Activated CD4-positive, CD25-positive, alpha-beta regulatory T cell treated with anti-CD3 and anti-CD28 coated beads, Interleukin-2, amount 50 U/mL, for 72 hours (primary cell): ENCODE results near the gene MRPS26.
"Not testable (repeated sequence)": the region's sequence is repeated elsewhere in the genome, so short reads cannot be mapped to it uniquely, and the experiment has no call there.

Source experiments
- DNase-seq: peaks from one replicate; pipeline ENCODE4 v3.0.0; 2021

MRPS26 gene

DNA sequence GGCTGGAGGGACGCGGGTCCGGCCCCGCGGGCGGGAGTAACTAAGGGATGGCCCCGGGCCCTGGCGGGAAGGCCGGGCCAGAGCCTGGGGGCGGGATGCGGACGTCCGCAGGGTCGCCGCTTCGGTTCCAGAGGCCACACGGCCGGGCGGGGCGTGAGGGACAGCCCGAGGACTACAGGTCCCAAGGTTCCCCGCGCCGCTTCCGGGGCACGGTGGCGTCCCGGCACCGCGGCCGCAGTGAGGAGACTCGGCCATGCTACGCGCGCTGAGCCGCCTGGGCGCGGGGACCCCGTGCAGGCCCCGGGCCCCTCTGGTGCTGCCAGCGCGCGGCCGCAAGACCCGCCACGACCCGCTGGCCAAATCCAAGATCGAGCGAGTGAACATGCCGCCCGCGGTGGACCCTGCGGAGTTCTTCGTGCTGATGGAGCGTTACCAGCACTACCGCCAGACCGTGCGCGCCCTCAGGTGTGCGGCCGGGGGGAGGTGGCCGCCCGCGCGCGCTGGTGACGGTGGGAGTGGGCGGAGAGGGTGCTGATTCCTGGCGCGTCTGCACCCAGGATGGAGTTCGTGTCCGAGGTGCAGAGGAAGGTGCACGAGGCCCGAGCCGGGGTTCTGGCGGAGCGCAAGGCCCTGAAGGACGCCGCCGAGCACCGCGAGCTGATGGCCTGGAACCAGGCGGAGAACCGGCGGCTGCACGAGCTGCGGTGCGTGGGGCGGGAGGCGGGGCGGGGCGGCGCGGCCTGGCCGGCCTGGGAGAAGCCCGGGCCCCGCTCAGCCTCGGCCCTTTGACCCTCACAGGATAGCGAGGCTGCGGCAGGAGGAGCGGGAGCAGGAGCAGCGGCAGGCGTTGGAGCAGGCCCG is at the start of gene MRPS26:
TSS of gene MRPS26 (plus strand) at position 237 of the 861 bp plus-strand sequence. CDS start at position 254, 17 bp downstream.
- peak; percentile 85 for DNase-seq

GRCh38 chr20:2998728-2999127 is 47.1 kb upstream of the MRPS26 start:
- no peak for DNase-seq

DNA sequence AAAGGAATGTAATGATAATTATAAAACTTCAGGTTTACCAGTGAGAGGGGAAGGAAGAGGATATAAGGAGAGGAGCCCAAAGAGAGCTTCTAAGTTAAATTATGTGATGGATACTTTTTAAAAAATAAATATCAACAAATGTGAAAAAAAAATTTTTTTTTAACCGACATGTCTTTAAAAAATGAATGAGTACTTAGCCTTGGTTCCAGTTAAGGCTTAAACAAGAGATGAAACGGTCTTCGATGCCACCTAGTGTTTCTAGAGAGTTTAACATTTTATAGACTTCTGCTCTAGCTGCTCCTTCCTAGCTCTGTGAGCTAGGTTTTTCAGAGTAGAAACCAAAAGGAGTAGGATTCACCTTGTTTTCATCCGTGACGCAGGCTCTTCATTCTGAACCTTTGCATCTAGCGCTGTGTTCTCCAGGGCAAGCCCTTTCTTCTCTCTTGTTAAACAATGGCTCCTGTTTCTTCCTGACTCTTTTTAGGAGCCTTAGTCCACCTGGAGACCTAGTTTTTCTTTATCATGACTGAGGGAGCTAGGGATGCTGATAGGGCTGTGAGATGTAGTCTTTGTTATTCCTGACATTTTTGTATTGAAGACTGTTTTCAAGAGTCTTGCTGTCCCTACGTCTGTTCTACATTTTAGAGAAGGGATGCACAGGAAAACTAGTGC is 44.9 kb upstream of the MRPS26 start:
- DNase-seq: no peak

DNA sequence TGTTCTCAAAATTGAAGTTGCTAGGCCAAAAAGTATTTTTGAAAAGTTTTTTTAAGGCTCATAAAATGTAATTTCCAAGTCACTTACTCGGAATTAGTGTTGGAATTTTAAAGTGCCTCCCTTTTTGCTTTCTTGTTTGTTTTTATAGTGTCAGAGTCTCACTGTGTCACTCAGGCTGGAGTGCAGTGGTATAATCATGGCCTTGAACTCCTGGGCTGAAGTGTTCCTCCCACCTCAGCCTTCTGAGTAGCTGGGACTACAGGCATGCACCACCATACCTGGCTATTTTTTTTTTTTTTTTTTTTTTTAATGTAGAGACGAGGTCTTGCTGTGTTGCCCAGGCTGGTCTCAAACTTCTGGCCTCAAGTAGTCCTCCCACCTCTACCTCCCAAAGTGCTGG is 42.4 kb upstream of the MRPS26 start:
- DNase-seq: no peak

DNA sequence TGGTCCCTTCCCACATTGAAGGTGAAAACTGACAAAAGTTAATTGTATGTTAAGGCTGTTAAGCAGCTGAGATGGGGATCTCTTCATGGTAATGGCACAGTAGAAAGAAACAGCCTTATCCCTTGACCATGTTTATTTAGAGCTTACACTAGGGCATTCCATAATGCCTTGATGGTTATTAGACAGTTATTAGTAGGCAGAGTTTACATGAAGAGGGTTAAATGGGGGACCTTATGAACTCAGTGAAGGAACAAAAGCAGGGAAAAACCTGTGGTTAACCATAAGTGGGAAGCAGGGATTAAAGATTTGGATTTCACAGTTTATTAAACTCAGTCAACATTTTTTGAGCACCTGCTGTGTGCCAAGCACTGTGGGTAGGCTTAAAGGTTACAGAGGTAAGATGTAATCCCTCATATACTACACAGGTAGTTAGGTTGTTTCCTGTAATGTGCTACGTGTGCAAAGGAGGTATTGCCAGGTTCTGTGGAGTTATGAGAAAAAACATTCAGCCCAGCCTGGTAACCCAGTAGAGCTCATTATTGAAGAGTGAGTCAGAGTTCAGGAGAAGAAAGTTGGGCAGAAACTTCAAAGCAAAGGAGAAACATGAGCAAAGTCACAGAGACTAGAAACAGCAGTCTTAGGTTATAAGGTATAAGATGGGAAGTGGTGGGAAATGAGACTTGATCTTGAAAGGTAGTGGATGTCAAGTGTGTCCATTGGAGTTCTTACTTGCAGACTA is 34.7 kb upstream of the MRPS26 start:
- no peak for DNase-seq

DNA sequence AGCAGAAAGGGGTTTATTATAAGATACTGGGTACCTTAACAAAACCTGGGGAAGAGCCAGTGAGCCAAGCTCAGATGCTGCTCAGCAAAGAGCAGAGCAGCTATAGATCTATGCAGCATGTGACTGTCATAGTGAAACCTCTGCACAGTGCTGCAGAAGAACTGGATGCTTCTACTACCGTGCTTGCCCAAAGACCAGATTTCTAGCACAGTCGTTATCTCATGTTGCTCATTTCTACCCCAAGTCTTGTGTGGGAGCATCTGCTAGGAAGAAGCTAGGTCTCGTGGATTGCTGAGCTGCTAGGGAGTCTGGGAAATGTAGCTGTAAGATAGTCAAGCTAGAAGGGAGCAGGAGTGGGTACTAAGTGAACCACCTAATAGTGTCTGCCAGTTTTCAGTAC is 34.1 kb upstream of the MRPS26 start:
- DNase-seq: no peak

DNA sequence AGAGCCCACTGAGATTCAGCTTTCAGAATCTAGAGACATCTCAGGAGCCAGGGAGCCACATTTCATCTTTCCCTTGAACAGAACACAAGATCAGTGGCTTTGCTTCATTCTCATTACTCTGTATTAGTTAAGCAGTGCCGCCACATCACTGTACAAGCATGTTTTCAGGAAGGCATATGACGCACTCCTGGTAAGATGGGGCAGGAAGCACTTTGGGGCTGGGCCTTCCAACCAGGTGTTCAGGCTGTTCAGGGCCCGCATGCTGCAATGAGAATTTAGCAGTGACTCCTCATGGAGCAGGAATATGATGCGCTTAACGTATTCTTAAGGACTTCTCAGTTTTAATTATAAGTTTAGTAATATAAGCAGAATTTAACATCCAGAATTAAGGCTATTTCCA is 32.1 kb upstream of the MRPS26 start:
- DNase-seq: no peak

GRCh38 chr20:3014179-3014578 is 31.7 kb upstream of the MRPS26 start:
- no peak for DNase-seq

DNA sequence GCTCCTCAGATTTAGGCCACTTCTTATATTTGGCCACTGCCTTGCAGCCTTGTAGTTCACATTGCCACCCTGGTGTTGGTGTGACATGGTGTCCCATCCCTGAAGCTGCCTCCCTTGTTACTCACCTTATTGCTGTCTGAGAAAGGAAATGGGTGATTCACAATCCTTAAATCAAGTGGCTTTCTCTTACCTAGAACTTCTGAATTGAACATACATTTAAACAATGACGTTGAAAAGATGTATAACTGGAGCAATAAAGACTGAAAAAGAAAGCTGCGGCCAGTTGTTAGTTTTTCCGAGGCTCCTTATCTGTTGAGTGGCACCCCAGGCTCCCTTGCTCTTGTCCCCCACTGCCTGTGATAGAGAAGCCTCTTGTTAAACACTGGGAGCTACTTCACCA is 31.2 kb upstream of the MRPS26 start:
- DNase-seq: no peak

GRCh38 chr20:3015302-3015701 is 30.6 kb upstream of the MRPS26 start:
- DNase-seq: not testable (repeated sequence)

DNA sequence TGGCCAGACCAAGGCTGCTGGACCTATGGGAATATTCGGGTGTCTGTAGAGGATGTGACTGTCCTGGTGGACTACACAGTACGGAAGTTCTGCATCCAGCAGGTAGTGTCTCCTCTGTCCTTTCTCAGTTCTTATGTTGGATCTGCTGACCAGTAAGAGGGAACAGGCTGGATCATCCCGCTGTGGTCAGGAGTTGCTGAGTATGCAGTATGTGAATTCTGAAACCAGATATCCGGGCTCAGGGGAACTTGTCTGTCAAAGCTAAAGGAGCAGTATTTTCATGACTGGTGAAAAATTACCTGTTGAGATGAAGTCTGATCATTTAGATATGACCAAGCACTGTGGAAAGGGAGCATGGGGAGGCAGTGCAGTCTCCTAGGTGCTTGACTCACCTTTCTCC is 24.5 kb upstream of the MRPS26 start:
- DNase-seq: no peak

DNA sequence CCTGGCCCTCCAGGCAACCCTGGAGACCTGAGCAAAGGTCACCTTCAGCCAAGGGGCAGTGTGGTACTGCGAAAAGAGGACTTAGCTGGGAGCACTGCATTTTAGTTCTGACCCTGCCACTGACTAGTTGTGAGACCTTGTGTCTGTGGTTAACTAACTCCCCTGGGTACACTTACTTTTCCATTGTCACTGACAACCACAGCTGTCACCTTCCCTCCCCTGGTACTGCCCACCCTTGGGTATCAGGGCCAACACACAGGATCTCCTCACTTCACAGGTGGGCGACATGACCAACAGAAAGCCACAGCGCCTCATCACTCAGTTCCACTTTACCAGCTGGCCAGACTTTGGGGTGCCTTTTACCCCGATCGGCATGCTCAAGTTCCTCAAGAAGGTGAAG is 24.1 kb upstream of the MRPS26 start:
- no peak for DNase-seq

GRCh38 chr20:3022559-3023490 is 23.0 kb upstream of the MRPS26 start:
- peak; percentile 7 for DNase-seq

GRCh38 chr20:3027987-3028386 is 17.9 kb upstream of the MRPS26 start:
- DNase-seq: no peak

DNA sequence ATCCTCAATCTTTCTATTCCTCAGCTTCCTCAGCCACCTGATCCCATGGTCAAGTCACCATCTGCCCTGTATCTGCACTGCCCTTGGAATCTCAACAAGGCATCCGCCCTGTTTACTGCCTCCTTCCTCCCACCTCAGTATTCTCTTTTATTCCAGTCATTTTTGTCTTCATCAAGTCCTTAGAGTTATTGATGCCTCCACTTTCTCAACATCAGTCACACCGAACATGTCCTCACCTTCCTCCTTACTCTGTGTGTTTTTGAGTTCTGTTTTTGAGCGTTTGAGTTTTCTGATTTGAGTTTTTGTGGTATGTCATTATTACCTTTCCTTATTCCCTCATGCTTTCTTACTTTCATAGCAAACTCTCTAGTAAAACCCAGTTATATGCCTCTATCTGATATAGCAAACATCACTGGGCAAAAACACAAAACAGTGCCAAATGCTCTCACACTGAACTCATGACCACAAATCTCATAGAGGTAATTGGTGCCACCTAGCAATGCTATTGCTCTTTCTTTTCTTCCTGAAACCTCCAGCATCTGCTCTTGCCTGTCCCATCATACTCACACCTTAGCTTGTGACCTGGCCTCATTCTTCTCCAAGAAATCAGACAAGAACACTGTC is 14.2 kb upstream of the MRPS26 start:
- no peak for DNase-seq

DNA sequence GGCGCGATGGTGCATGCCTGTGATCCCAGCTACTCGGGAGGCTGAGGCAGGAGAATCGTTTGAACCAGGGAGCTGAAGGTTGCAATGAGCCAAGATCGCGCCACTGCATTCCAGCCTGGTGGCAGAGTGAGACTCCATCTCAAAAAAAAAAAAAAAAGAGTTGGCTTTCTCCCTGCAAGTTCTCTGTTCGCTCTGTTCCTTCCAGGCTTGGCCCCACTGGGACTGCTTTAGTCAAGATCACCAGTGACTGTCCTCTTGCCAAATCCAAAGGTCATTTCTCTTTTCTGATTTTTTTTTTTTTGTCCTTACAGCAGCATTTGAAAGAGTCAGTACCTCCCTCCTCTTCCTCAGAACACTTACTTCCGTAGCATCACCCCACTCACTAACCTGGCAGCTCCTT is 13.2 kb upstream of the MRPS26 start:
- no peak for DNase-seq

GRCh38 chr20:3037654-3038053 is 8.2 kb upstream of the MRPS26 start:
- DNase-seq: no peak

DNA sequence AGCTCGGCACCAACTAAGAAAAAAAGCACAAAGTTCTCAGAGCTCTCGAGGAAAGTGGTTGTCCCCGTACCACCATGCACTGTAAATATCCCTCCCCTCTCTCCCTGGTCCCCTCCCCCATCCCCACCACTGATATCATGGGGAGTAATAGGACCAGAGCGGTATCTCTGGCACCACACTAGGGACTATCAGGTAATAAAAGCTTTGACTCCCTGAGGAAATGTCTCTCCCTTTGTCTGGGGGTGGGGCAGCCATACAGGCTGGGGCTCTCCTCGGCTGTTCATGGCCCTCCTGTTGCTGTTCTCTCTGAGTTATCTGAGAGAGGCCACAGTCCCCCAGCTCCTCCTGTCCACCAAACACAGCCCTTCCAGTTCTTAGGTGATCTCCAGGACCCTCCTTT is 7.4 kb upstream of the MRPS26 start:
- DNase-seq: no peak

GRCh38 chr20:3039426-3039825 is 6.4 kb upstream of the MRPS26 start:
- no peak for DNase-seq

DNA sequence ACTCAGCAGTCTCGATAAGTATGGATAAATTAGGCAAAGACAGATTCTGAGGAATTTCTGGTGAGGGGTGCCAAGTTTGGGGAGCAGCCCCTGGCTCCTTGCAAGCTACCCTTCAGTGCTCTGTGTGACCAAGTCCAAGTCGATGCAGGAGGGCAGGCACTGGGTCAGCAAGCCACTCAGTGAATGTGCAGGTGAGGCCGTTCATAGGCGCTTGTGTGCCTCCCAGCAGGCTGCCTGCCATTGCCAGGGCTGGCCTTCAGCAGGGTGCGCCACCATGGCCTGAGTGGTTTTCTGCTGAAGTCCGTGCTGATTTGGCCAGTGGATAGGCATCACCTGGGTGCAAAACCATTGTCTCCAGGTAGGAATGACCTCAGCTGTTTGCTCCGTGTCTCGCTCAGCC is 5.8 kb upstream of the MRPS26 start:
- DNase-seq: no peak

DNA sequence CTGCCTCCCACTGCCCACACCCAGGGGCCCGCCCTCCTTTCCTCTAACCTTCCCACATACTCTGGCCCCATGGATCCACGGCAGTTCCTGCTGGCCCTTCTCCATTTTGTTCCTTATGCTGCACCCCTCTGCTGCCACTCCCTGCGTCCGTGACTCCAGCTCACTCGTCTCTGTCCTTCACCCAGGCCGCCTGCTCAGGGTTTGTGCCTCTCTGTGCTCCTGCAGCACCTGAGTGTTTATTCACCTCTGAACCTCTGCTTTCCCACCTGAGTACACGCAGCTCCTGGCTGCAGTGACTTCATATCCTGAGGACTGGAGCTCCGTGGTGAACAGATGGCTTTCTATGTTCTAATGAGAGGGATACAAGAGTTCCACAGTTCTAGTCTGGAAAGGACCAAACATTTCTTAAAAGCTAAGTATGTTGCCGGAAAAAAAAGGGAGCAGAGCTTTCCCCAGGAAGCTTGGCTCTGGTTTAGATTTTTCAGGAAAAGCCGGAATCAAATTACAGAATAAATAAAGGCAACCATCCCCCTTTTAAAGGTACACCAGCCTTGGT is 3.9 kb upstream of the MRPS26 start:
- DNase-seq: no peak

- no peak for DNase-seq
Observed at GRCh38 chr20:3042625-3043024, 3.2 kb upstream of the MRPS26 start.
